ENCODE results near the gene C1QA.
A peak's percentile ranks its signal among the peaks of the same experiment; 100 is the strongest.

C1QA gene

DNA sequence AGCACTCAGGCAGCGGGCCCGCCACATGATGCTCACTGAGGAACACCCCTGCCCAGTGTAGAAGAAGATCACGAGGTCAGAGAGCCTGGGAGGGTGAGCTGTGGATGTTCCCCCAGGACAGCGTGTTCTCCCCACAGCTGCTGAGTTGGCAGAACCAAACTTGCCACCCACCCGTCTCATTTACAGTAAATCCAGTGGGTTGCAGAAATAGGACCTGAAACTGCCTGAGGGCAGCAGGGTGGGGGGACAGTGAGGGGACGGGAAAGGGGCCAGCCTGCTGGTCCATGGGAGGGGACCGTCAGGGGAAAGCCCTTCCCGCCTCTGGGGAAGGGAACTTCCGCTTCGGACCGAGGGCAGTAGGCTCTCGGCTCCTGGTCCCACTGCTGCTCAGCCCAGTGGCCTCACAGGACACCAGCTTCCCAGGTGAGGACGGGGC lies 16.5 kb downstream of the C1QA start, which contains the start of gene C1QB:
Gene C1QB, plus strand, starts transcription at position 356 of the 436 bp plus-strand sequence. CDS start 6,227 bp downstream, outside the sequence.
- no peaks in the 10 kb centered on the region for H3K79me2 ChIP-seq (ENCODE audit: insufficient read depth, low read depth)
- H3K36me3 ChIP-seq (ENCODE audit: insufficient read depth): no peaks in the 10 kb centered on the region
- H2AFZ ChIP-seq (ENCODE audit: low read depth): no peak within 1 kb of the TSS
- no peak within 1 kb of the TSS for H3K4me2 ChIP-seq
- no peak within 1 kb of the TSS for H3K9ac ChIP-seq
- H3K27me3 ChIP-seq (ENCODE audit: insufficient read depth, low read depth): peaks cover 84% of the 10 kb centered on the region
- no peak within 1 kb of the TSS for H3K4me3 ChIP-seq (IDR thresholded peaks at IDR 0.05; ENCODE audit: insufficient read depth, low read depth, low read length)
- no peak within 1 kb of the TSS for H3K27ac ChIP-seq
- TF ChIP-seq, protein P1, sequence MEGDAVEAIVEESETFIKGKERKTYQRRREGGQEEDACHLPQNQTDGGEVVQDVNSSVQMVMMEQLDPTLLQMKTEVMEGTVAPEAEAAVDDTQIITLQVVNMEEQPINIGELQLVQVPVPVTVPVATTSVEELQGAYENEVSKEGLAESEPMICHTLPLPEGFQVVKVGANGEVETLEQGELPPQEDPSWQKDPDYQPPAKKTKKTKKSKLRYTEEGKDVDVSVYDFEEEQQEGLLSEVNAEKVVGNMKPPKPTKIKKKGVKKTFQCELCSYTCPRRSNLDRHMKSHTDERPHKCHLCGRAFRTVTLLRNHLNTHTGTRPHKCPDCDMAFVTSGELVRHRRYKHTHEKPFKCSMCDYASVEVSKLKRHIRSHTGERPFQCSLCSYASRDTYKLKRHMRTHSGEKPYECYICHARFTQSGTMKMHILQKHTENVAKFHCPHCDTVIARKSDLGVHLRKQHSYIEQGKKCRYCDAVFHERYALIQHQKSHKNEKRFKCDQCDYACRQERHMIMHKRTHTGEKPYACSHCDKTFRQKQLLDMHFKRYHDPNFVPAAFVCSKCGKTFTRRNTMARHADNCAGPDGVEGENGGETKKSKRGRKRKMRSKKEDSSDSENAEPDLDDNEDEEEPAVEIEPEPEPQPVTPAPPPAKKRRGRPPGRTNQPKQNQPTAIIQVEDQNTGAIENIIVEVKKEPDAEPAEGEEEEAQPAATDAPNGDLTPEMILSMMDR (conservative IDR thresholded peaks at IDR 0.05; ENCODE audit: low read depth, low read length): no peak
- H4K20me1 ChIP-seq (ENCODE audit: insufficient read depth): no peaks in the 10 kb centered on the region
- no peaks in the 10 kb centered on the region for H3K4me1 ChIP-seq (ENCODE audit: low read depth, poor library complexity, severe bottlenecking)

DNA sequence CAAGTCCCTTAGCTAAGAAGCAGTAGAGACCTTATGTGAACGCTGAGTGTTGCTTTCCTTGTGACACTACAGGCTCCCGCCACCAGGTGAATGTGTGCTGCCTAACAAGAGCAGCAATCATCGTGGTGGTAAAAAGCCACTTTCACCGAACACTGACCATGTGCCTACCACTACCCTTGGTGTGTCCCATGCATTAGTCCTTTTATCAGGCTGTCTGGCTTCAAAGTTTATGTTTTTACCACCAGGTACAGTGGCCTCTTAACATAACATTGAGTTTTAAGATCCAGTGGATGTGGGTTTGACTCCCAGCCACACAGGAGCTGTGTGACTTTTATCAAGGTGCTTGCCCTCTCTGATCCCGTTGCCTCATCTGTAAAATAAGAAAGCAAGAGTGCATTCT lies 18.3 kb downstream of the C1QA start:
- H3K4me2 ChIP-seq: no peak overlapping the region
- TF ChIP-seq, protein P1 (conservative IDR thresholded peaks at IDR 0.05; ENCODE audit: low read depth, low read length): no peak
- H3K27ac ChIP-seq: no peak overlapping the region
- peaks cover 81% of the 10 kb centered on the region for H3K27me3 ChIP-seq (ENCODE audit: insufficient read depth, low read depth)
- no peaks in the 10 kb centered on the region for H3K4me1 ChIP-seq (ENCODE audit: low read depth, poor library complexity, severe bottlenecking)
- H3K79me2 ChIP-seq (ENCODE audit: insufficient read depth, low read depth): no peaks in the 10 kb centered on the region
- no peak overlapping the region for H3K4me3 ChIP-seq (IDR thresholded peaks at IDR 0.05; ENCODE audit: insufficient read depth, low read depth, low read length)
- no peak overlapping the region for H3K9ac ChIP-seq
- no peak overlapping the region for H2AFZ ChIP-seq (ENCODE audit: low read depth)
- no peaks in the 10 kb centered on the region for H3K36me3 ChIP-seq (ENCODE audit: insufficient read depth)
- H4K20me1 ChIP-seq (ENCODE audit: insufficient read depth): no peaks in the 10 kb centered on the region

DNA sequence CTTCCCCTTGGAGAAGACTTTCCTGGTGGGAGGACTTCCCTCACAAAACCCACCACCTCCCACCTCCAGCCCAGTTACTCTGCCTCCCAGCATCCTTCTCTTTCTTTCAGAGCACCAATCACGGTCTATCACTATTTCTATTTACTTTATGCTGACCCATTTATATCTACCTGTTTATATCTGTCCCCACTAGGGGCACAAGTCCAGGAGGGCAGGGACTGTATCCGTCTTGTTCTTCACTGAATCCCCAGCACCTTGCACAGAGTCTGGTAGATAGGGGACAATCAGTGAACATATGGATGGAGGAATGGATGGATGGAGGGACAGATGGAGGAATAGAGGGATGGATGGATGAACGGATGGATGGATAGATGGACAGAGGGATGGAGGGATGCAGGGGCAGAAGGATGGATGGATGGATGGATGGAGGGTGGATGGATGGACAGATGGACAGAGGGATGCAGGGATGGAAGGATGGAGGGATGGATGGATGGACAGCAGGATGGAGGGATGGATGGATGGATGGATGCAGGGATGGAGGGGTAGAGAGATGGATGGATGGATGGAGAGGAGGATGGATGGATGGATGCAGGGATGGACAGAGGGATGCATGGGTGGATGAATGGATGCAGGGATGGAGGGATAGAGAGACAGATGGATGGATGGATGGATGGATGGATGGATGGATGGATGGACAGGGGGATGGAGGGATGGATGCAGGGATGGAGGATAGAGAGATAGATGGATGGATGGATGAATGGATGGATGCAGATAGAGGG lies 22.1 kb downstream of the C1QA start:
- H3K36me3 ChIP-seq (ENCODE audit: insufficient read depth): no peaks in the 10 kb centered on the region
- no peak overlapping the region for H2AFZ ChIP-seq (ENCODE audit: low read depth)
- H3K79me2 ChIP-seq (ENCODE audit: insufficient read depth, low read depth): no peaks in the 10 kb centered on the region
- no peaks in the 10 kb centered on the region for H3K4me1 ChIP-seq (ENCODE audit: low read depth, poor library complexity, severe bottlenecking)
- TF ChIP-seq, protein P1 (conservative IDR thresholded peaks at IDR 0.05; ENCODE audit: low read depth, low read length): peak; percentile 47
- H3K4me2 ChIP-seq: no peak overlapping the region
- no peaks in the 10 kb centered on the region for H4K20me1 ChIP-seq (ENCODE audit: insufficient read depth)
- H3K27ac ChIP-seq: no peak overlapping the region
- no peak overlapping the region for H3K4me3 ChIP-seq (IDR thresholded peaks at IDR 0.05; ENCODE audit: insufficient read depth, low read depth, low read length)
- H3K27me3 ChIP-seq (ENCODE audit: insufficient read depth, low read depth): peaks cover 73% of the 10 kb centered on the region
- H3K9ac ChIP-seq: no peak overlapping the region

DNA sequence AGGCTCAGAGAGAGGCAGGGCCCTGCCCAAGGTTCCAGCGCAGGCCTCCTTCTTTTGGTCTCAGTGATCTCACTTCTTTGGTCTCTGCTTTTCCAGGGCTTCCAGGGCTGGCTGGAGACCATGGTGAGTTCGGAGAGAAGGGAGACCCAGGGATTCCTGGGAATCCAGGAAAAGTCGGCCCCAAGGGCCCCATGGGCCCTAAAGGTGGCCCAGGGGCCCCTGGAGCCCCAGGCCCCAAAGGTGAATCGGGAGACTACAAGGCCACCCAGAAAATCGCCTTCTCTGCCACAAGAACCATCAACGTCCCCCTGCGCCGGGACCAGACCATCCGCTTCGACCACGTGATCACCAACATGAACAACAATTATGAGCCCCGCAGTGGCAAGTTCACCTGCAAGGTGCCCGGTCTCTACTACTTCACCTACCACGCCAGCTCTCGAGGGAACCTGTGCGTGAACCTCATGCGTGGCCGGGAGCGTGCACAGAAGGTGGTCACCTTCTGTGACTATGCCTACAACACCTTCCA lies 24.4 kb downstream of the C1QA start:
- Histone ChIP-seq H3K36me3 (ENCODE audit: insufficient read depth) (no peaks in the 10 kb centered on the region), H3K4me1 (ENCODE audit: low read depth, poor library complexity, severe bottlenecking) (no peaks in the 10 kb centered on the region), H3K9ac (no peak overlapping the region), H2AFZ (ENCODE audit: low read depth) (no peak overlapping the region), H3K4me2 (no peak overlapping the region), H4K20me1 (ENCODE audit: insufficient read depth) (no peaks in the 10 kb centered on the region), H3K4me3 (IDR thresholded peaks at IDR 0.05; ENCODE audit: insufficient read depth, low read depth, low read length) (no peak overlapping the region), H3K79me2 (ENCODE audit: insufficient read depth, low read depth) (no peaks in the 10 kb centered on the region), H3K27ac (no peak overlapping the region), H3K27me3 (ENCODE audit: insufficient read depth, low read depth) (peaks cover 73% of the 10 kb centered on the region)
- TF ChIP-seq, protein P1 (conservative IDR thresholded peaks at IDR 0.05; ENCODE audit: low read depth, low read length): no peak
